ENCODE measurements around the gene PSME1.

GRCh38 chr14:24110060-24110459, 25.9 kb upstream of the PSME1 start:
- no peak for TF ChIP-seq CTCF (IDR thresholded peaks at IDR 0.05; ENCODE audit: insufficient read depth, low read length, poor library complexity, severe bottlenecking)
- no peak for TF ChIP-seq EZH2phosphoT487 (conservative IDR thresholded peaks at IDR 0.05; ENCODE audit: low read length)

Measured in SU-DHL-6 (cell line).